OCI-LY1 (cell line): ENCODE data around the gene SH3PXD2A.

Experiments
- H2AFZ ChIP-seq: fragments of 200-600 bp; sonication (generic), shearing (Covaris generic); 2 replicates; pipeline ENCODE4 v1.6.0; 2014; ENCODE audit warnings: antibody characterized with exemption, mild to moderate bottlenecking, low read length
- H3F3A ChIP-seq: fragments of 200-600 bp; sonication (generic), shearing (Covaris generic); 2 replicates; pipeline ENCODE4 v1.6.0; 2014; ENCODE audit warnings: mild to moderate bottlenecking, antibody characterized with exemption, low read length, moderate library complexity; ENCODE audit not compliant: insufficient read depth
- H3K27ac ChIP-seq: fragments of 200-600 bp; sonication (generic); 2 replicates; pipeline ENCODE4 v1.5.1; 2014; ENCODE audit warnings: low read length, mixed run types, mild to moderate bottlenecking, low read depth; ENCODE audit not compliant: poor library complexity, severe bottlenecking
- H3K27me3 ChIP-seq: fragments of 200-600 bp; sonication (generic); 2 replicates; pipeline ENCODE4 v1.6.0; 2014; ENCODE audit warnings: antibody characterized with exemption, mild to moderate bottlenecking, low read length, moderate library complexity; ENCODE audit not compliant: insufficient read depth
- H3K36me3 ChIP-seq: fragments of 200-600 bp; sonication (generic); 2 replicates; pipeline ENCODE4 v1.6.1; 2014; ENCODE audit warnings: mild to moderate bottlenecking, antibody characterized with exemption, low read length, moderate library complexity, mixed read lengths; ENCODE audit not compliant: insufficient read depth
- H3K4me1 ChIP-seq: fragments of 200-600 bp; sonication (generic); 2 replicates; pipeline ENCODE4 v1.5.1; 2014; ENCODE audit warnings: mild to moderate bottlenecking, low read length, moderate library complexity; ENCODE audit not compliant: insufficient read depth, severe bottlenecking
- H3K4me2 ChIP-seq: fragments of 200-600 bp; sonication (generic), shearing (Covaris generic); 2 replicates; pipeline ENCODE4 v1.6.1; 2014; ENCODE audit warnings: low read length
- H3K4me3 ChIP-seq: fragments of 200-600 bp; sonication (generic); 2 replicates; pipeline ENCODE4 v1.5.1; 2014; ENCODE audit warnings: low read length, low read depth, mild to moderate bottlenecking, mixed read lengths; ENCODE audit not compliant: poor library complexity, severe bottlenecking
- H3K79me2 ChIP-seq: fragments of 200-600 bp; shearing (Covaris generic); 2 replicates; pipeline ENCODE4 v1.6.1; 2016; ENCODE audit warnings: mixed run types, low read length, mixed read lengths; ENCODE audit not compliant: insufficient read depth
- H3K9ac ChIP-seq: fragments of 200-600 bp; sonication (generic), shearing (Covaris generic); 2 replicates; pipeline ENCODE4 v1.6.1; 2014; ENCODE audit warnings: mild to moderate bottlenecking, low read length, mixed read lengths
- H3K9me2 ChIP-seq: fragments of 200-600 bp; sonication (generic), shearing (Covaris generic); 2 replicates; pipeline ENCODE4 v1.6.1; 2014; ENCODE audit warnings: low read depth, mild to moderate bottlenecking, low read length, mixed read lengths
- H3K9me3 ChIP-seq: fragments of 200-600 bp; shearing (Covaris generic); 2 replicates; pipeline ENCODE4 v1.6.1; 2014; ENCODE audit warnings: low read length, mixed read lengths
- H4K20me1 ChIP-seq: fragments of 200-600 bp; sonication (generic), shearing (Covaris generic); 2 replicates; pipeline ENCODE4 v1.6.0; 2016; ENCODE audit warnings: mild to moderate bottlenecking, low read length; ENCODE audit not compliant: insufficient read depth
- EZH2 ChIP-seq: fragments of 200-600 bp; sonication (generic), shearing (Covaris generic); IDR thresholded peaks from 2 replicates; pipeline ENCODE4 v1.8.0; 2017; ENCODE audit warnings: borderline replicate concordance, mixed run types, mild to moderate bottlenecking, antibody characterized with exemption, low read length, moderate library complexity, mixed read lengths
- TF ChIP-seq, protein P1 (sequence below): fragments of 200-600 bp; sonication (generic), shearing (Covaris generic); IDR thresholded peaks from 2 replicates; pipeline ENCODE4 v1.5.1; 2017; ENCODE audit warnings: mild to moderate bottlenecking, antibody characterized with exemption, low read length, moderate library complexity, mixed read lengths

Gene SH3PXD2A

DNA sequence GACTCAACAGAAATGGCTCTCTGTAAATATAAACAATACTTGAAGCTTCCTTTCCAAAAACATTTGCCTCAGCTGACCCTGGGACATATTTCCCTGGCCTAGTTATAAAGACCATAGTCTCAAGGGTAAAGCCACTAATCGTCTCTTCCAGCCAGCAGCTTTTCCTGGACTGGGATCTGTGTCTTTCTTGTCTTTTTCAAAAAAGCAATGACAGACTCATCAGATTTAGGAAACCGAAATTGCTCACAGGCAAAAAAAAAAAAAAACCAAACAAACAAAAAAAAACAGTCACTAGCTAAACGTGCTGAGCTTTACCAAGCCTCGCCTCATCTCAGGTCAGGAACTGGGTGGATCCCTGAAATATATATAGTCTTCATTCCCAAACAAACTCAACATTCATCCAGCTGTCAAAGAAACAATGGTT, 39.1 kb upstream of the SH3PXD2A start:
- Histone ChIP-seq H3K9me2 (no peaks in the 10 kb centered on the region), H3K9ac (no peak overlapping the region), H3K9me3 (no peaks in the 10 kb centered on the region), H3K27ac (no peak overlapping the region), H3K79me2 (no peaks in the 10 kb centered on the region), H3K4me1 (no peaks in the 10 kb centered on the region), H3F3A (no peaks in the 10 kb centered on the region), H3K27me3 (no peaks in the 10 kb centered on the region), H4K20me1 (no peaks in the 10 kb centered on the region), H3K4me3 (no peak overlapping the region), H3K36me3 (peaks cover 41% of the 10 kb centered on the region; the same call in 1 of the 2 replicates), H2AFZ (no peak overlapping the region), H3K4me2 (no peak overlapping the region)
- TF ChIP-seq, protein P1, sequence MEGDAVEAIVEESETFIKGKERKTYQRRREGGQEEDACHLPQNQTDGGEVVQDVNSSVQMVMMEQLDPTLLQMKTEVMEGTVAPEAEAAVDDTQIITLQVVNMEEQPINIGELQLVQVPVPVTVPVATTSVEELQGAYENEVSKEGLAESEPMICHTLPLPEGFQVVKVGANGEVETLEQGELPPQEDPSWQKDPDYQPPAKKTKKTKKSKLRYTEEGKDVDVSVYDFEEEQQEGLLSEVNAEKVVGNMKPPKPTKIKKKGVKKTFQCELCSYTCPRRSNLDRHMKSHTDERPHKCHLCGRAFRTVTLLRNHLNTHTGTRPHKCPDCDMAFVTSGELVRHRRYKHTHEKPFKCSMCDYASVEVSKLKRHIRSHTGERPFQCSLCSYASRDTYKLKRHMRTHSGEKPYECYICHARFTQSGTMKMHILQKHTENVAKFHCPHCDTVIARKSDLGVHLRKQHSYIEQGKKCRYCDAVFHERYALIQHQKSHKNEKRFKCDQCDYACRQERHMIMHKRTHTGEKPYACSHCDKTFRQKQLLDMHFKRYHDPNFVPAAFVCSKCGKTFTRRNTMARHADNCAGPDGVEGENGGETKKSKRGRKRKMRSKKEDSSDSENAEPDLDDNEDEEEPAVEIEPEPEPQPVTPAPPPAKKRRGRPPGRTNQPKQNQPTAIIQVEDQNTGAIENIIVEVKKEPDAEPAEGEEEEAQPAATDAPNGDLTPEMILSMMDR: no peak
- no peak for TF ChIP-seq EZH2

DNA sequence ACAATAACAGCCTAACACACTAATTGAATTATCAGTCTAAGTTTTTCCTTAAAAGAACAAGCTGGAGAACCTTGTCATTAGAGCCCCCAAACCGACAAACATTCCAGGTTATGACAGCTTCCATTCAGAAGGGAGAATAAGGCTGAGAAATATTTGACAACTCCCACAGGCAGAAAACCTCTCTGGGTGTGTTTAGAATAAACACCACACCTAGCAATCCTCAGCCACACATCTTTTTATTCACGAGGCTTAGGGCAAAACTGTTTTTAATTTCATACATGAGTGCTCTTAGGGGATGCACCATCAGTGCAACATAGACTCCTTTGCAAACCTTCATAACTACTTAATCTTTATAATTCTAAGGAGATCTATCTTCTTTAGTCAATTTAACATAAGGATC, 38.4 kb upstream of the SH3PXD2A start:
- H3F3A ChIP-seq: no peaks in the 10 kb centered on the region
- H3K4me2 ChIP-seq: no peak overlapping the region
- TF ChIP-seq EZH2: no peak
- TF ChIP-seq, protein P1: no peak
- no peak overlapping the region for H2AFZ ChIP-seq
- no peaks in the 10 kb centered on the region for H4K20me1 ChIP-seq
- H3K9ac ChIP-seq: no peak overlapping the region
- no peaks in the 10 kb centered on the region for H3K9me2 ChIP-seq
- no peaks in the 10 kb centered on the region for H3K9me3 ChIP-seq
- no peak overlapping the region for H3K4me3 ChIP-seq
- H3K36me3 ChIP-seq: peaks cover 37% of the 10 kb centered on the region; the same call in 1 of the 2 replicates
- H3K4me1 ChIP-seq: no peaks in the 10 kb centered on the region
- no peak overlapping the region for H3K27ac ChIP-seq
- H3K79me2 ChIP-seq: no peaks in the 10 kb centered on the region
- H3K27me3 ChIP-seq: no peaks in the 10 kb centered on the region

DNA sequence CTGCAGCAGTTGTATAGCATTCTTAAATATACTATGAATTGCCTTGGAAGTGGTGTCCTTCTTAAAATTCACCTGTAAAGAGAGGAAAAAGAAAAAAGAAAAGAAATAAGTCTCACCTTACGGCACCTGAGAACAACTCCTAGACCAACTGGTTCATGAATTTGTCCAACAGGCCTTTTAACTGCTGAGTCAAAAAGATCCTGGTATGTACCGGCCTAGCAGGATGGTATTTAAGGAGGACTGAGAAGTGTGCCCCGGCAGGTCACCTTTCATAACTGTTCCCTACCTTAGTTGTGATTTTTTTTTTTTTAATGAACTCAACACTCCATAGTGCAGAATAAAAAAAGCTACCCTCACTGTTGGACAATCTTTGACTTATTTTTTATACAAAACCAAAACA, 36.8 kb upstream of the SH3PXD2A start:
- TF ChIP-seq, protein P1: no peak

More for the DNA sequence above, 36.8 kb upstream of the SH3PXD2A start:
- no peaks in the 10 kb centered on the region for H3K79me2 ChIP-seq
- no peaks in the 10 kb centered on the region for H3K9me2 ChIP-seq
- H3K27ac ChIP-seq: no peak overlapping the region
- no peaks in the 10 kb centered on the region for H3K27me3 ChIP-seq
- H3K36me3 ChIP-seq: peaks cover 31% of the 10 kb centered on the region; the same call in 1 of the 2 replicates
- no peak overlapping the region for H3K9ac ChIP-seq
- H3K4me3 ChIP-seq: no peak overlapping the region
- no peaks in the 10 kb centered on the region for H4K20me1 ChIP-seq
- no peak overlapping the region for H2AFZ ChIP-seq
- no peaks in the 10 kb centered on the region for H3K9me3 ChIP-seq
- H3F3A ChIP-seq: no peaks in the 10 kb centered on the region
- H3K4me2 ChIP-seq: no peak overlapping the region
- H3K4me1 ChIP-seq: no peaks in the 10 kb centered on the region
